ENCODE results near the gene WNT3A.

DNA sequence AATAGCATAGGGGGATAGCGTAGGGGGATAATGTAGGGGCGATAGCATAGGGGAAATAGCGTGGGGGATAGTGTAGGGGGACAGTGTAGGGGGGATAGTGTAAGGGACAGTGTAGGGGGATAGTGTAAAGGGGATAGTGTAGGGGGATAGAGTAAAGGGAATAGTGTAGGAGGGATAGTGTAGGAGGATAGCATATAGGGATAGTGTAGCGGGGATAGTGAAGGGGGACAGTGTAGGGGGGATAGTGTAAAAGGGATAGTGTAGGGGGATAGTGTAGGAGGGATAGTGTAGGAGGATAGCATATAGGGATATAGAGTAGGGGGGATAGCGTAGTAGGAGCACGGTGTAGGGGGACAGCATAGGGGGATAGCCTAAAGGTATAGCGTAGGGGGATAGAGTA lies 61.6 kb downstream of the WNT3A start:
- TF ChIP-seq CTCF (IDR thresholded peaks at IDR 0.05; ENCODE audit: low read length): no peak
- no peak for TF ChIP-seq EZH2 (IDR thresholded peaks at IDR 0.05; ENCODE audit: borderline replicate concordance, low read length)

Data from OCI-LY1 (cell line).